A549 (cell line): ENCODE data around the gene SLC38A6. TPM values are rescaled to one million over a fixed set of nuclear protein-coding genes. Genes with fewer than 3 reads are reported as not detected.

Experiments
- ATAC-seq, 2 experiments: fragments of 200-7000 bp in 1 of 2; fragments of >200 bp in 1 of 2; cut with Nextera tagmentation in 1 of 2; cut with Tn5 transposase in 1 of 2; 3 replicates each; pipeline versions ENCODE4 v1.8.0 to v1.9.1; 2018 to 2020; ENCODE audit warnings: mild to moderate bottlenecking in 1 of 2, moderate library complexity in 1 of 2
- CTCF ChIA-PET: fragments of 300-600 bp; sonication (Branson Sonifier 250); formaldehyde crosslinking; extraction: SDS; loops from one replicate; lab custom pipeline; 2021; ENCODE audit warnings: antibody characterized with exemption, inconsistent platforms; lab: Yijun Ruan, JAX
- POLR2A ChIA-PET: fragments of 350-600 bp; formaldehyde crosslinking; extraction: SDS; loops from one replicate; lab custom pipeline; 2021; ENCODE audit warnings: antibody characterized with exemption, inconsistent platforms; lab: Yijun Ruan, JAX
- DNase-seq, 2 experiments: peaks; one replicate each; pipeline versions ENCODE4 v3.0.0 to v3.0.0-alpha.2; 2011 to 2016; ENCODE audit warnings: low read depth in 1 of 2, low spot score in 1 of 2
- FAIRE-seq: peaks from 2 replicates; lab custom pipeline; 2011; peaks lifted over from hg19 to GRCh38; lab: Jason Lieb, UNC
- H3K27ac ChIP-seq, 2 experiments: fragments of >200 bp; sonication (Bioruptor Twin); formaldehyde crosslinking; 3 replicates each; pipeline ENCODE4 v1.5.1; 2016 to 2017
- H3K4me1 ChIP-seq: fragments of >200 bp; sonication (Bioruptor Twin); formaldehyde crosslinking; 3 replicates; pipeline ENCODE4 v1.6.1; 2016
- H3K4me2 ChIP-seq: fragments of >200 bp; sonication (Bioruptor Twin); formaldehyde crosslinking; 3 replicates; pipeline ENCODE4 v1.6.1; 2016
- H3K4me3 ChIP-seq: fragments of >200 bp; sonication (Bioruptor Twin); formaldehyde crosslinking; 3 replicates; pipeline ENCODE4 v1.5.1; 2016
- H3K9me3 ChIP-seq: fragments of >200 bp; sonication (Bioruptor Twin); formaldehyde crosslinking; 3 replicates; pipeline ENCODE4 v1.6.1; 2016
- CBX2 ChIP-seq: fragments of 200-600 bp; sonication (generic); IDR thresholded peaks from 2 replicates; pipeline ENCODE4 v1.6.1; 2016; ENCODE audit warnings: low read depth, mild to moderate bottlenecking, borderline replicate concordance
- CHD4 ChIP-seq: fragments of 200-600 bp; sonication (generic); IDR thresholded peaks from 2 replicates; pipeline ENCODE4 v1.6.1; 2016; ENCODE audit warnings: antibody characterized with exemption, mild to moderate bottlenecking, borderline replicate concordance
- EP300 ChIP-seq, 2 experiments: fragments of >200 bp; sonication (Bioruptor Twin); formaldehyde crosslinking; IDR thresholded peaks; 2 replicates in 1 of 2; 3 replicates in 1 of 2; pipeline ENCODE4 v1.6.1; 2016 to 2017
- ESRRA ChIP-seq: fragments of 150-350 bp; IDR thresholded peaks from 2 replicates; pipeline ENCODE4 v1.6.1; 2014; ENCODE audit warnings: mild to moderate bottlenecking, low read length, borderline replicate concordance
- FOXS1 ChIP-seq: fragments of 250-450 bp; sonication (Bioruptor Pico); IDR thresholded peaks from 2 replicates; pipeline ENCODE4 v1.5.0; 2020; ENCODE audit warnings: mild to moderate bottlenecking, moderate library complexity
- HOXB5 ChIP-seq: fragments of 250-450 bp; sonication (Bioruptor Pico); IDR thresholded peaks from 2 replicates; pipeline ENCODE4 v1.5.0; 2020; ENCODE audit warnings: mild to moderate bottlenecking, moderate library complexity
- JUN ChIP-seq, 2 experiments: fragments of >200 bp; sonication (Bioruptor Twin); formaldehyde crosslinking; IDR thresholded peaks; 2 replicates in 1 of 2; 3 replicates in 1 of 2; pipeline ENCODE4 v1.6.1; 2016 to 2017
- MYC ChIP-seq: IDR thresholded peaks from 2 replicates; pipeline ENCODE4 v1.6.1; 2012; ENCODE audit warnings: mild to moderate bottlenecking, inconsistent platforms, low read length, improper control_type of control experiment, borderline replicate concordance
- NR3C1 ChIP-seq: fragments of >200 bp; sonication (Bioruptor Twin); formaldehyde crosslinking; IDR thresholded peaks from 3 replicates; pipeline ENCODE4 v1.6.1; 2017
- RAD21 ChIP-seq, 2 experiments: fragments of >200 bp in 1 of 2; sonication (Bioruptor Twin) in 1 of 2; formaldehyde crosslinking in 1 of 2; IDR thresholded peaks in 1 of 2; conservative IDR thresholded peaks in 1 of 2; 2 replicates in 1 of 2; 3 replicates in 1 of 2; pipeline ENCODE4 v1.6.1; 2012 to 2018; ENCODE audit warnings: inconsistent platforms in 1 of 2
- SMC3 ChIP-seq: fragments of >200 bp; sonication (Bioruptor Twin); formaldehyde crosslinking; IDR thresholded peaks from 3 replicates; pipeline ENCODE4 v1.6.1; 2018; ENCODE audit warnings: inconsistent platforms
- TFCP2L1 ChIP-seq: fragments of 250-450 bp; sonication (Bioruptor Pico); IDR thresholded peaks from 2 replicates; pipeline ENCODE4 v1.5.0; 2021; ENCODE audit warnings: mild to moderate bottlenecking
- WGBS: methylation state at CpG from one replicate; pipeline ENCODE4 v1.1.6; 2017; ENCODE audit errors: missing lambda C conversion rate; 5-methylcytosine and 5-hydroxymethylcytosine counted together
- polyA plus RNA-seq, 4 experiments: library from polyadenylated mRNA; depleted of rRNA in 3 of 4; stranded (reverse); fragments of >200 nt; fragmentation: RNase III in 1 of 4; extraction: RNeasy Plus Mini Kit Qiagen cat#74134 plus additional on column Dnase treatment in 1 of 4; gene quantifications; 2 replicates in 3 of 4; 3 replicates in 1 of 4; pipeline ENCODE4 v1.2.3, GENCODE V29; 2011 to 2017
- TF ChIP-seq, protein P1 (sequence below): fragments of >200 bp; sonication (Bioruptor Twin); formaldehyde crosslinking; IDR thresholded peaks from 3 replicates; pipeline ENCODE4 v1.5.1; 2016
- TF ChIP-seq, protein P2 (sequence below): fragments of 200-600 bp; sonication (generic); IDR thresholded peaks from 2 replicates; pipeline ENCODE4 v1.6.1; 2016; ENCODE audit warnings: antibody characterized with exemption, mild to moderate bottlenecking, moderate library complexity
- TF ChIP-seq, protein P3 (sequence below): fragments of >200 bp; sonication (Bioruptor Twin); formaldehyde crosslinking; IDR thresholded peaks from 3 replicates; pipeline ENCODE4 v1.6.1; 2016
- TF ChIP-seq, protein P4 (sequence below): fragments of 450-650 bp; IDR thresholded peaks from 2 replicates; pipeline ENCODE4 v1.6.1; 2014; ENCODE audit warnings: antibody characterized with exemption
- TF ChIP-seq, protein P5 (sequence below): fragments of 150-350 bp; IDR thresholded peaks from 2 replicates; pipeline ENCODE4 v1.6.1; 2014; ENCODE audit warnings: low read depth, mild to moderate bottlenecking, low read length

SLC38A6 gene
- polyA plus RNA-seq, 2 of the 4 experiments (the other 2 are of a cell fraction), result 33.3 to 37.8 TPM

DNA sequence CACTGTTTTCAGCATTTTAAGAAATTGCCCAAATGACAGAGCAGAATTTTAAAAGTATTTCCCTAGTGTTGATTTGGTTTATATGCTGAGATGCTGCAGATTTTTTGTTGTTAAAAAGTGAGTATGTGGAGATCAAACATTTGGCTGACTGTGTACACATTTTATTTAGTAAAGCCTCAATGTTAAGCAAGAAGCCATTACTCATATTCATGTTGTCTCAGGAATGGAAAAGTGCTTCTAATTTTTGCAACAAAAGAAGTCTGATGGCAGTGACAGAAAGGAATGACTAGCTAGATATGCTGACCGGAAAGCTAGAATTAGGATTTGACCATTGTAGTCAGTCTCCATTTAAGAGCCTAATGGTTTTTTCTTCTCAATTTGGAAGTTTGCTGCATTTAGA lies 22.5 kb downstream of the SLC38A6 start:
- ChIA-PET POLR2A (no interaction called here), CTCF (interaction anchor here (1.0 kb wide), 1 partner anchor 19 kb away, joined by 3 read pairs; no protein-coding TSS in a partner anchor)
- 0 out of 3 replicates have a peak, but pooled peaks cover 6% of the 10 kb centered on the region for H3K4me1 ChIP-seq
- no peak overlapping the region for H3K27ac ChIP-seq
- DNase-seq (no peak), FAIRE-seq (no peak), ATAC-seq (no peak)
- no peak overlapping the region for H3K4me3 ChIP-seq
- H3K9me3 ChIP-seq, result no peaks in the 10 kb centered on the region
- TF ChIP-seq, protein P1, sequence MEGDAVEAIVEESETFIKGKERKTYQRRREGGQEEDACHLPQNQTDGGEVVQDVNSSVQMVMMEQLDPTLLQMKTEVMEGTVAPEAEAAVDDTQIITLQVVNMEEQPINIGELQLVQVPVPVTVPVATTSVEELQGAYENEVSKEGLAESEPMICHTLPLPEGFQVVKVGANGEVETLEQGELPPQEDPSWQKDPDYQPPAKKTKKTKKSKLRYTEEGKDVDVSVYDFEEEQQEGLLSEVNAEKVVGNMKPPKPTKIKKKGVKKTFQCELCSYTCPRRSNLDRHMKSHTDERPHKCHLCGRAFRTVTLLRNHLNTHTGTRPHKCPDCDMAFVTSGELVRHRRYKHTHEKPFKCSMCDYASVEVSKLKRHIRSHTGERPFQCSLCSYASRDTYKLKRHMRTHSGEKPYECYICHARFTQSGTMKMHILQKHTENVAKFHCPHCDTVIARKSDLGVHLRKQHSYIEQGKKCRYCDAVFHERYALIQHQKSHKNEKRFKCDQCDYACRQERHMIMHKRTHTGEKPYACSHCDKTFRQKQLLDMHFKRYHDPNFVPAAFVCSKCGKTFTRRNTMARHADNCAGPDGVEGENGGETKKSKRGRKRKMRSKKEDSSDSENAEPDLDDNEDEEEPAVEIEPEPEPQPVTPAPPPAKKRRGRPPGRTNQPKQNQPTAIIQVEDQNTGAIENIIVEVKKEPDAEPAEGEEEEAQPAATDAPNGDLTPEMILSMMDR, result no peak
- no peak for TF ChIP-seq JUN (IDR thresholded peaks at IDR 0.05)
- no peak for TF ChIP-seq EP300 (IDR thresholded peaks at IDR 0.05)
- TF ChIP-seq CBX2, result no peak
- TF ChIP-seq TFCP2L1, result no peak
- 93% methylated on average over 1 of the region's 1 CpG for WGBS
- H3K4me2 ChIP-seq, result no peak overlapping the region

DNA sequence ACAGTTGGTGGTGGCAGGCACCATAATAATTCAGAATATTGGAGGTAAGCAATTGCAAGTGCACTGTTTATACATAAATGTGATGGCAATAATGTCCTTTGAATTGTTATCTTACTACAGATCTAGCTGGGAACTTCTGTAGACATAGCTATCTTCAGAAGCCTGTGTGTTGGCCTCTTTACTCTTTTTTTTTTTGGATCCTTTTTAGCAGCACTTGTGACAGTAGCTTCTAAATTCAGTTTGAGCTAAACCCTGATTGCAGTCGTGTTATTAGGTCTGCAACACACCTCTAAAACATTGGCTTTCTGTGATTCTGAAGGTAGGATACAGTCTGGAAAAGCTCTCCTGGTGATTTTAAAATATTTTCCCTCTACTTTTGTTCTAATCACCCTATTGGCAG lies 38.5 kb downstream of the SLC38A6 start:
- Histone ChIP-seq H3K27ac (no peak overlapping the region), H3K4me2 (no peak overlapping the region)
- 59% methylated on average over 1 of the region's 1 CpG for WGBS
- TF ChIP-seq NR3C1, result no peak
- TF ChIP-seq ESRRA, result no peak
- TF ChIP-seq, all 56 proteins: peak for 0
- CTCF ChIA-PET, result interaction anchor here (1.1 kb wide), 1 partner anchor 233 kb away, joined by 3 read pairs; no protein-coding TSS in a partner anchor
- Histone ChIP-seq H3K4me1 (no peaks in the 10 kb centered on the region), H3K4me3 (no peak overlapping the region), H3K9me3 (no peaks in the 10 kb centered on the region)
- ATAC-seq (no peak), FAIRE-seq (no peak), DNase-seq (no peak)
- POLR2A ChIA-PET, result no interaction called here

DNA sequence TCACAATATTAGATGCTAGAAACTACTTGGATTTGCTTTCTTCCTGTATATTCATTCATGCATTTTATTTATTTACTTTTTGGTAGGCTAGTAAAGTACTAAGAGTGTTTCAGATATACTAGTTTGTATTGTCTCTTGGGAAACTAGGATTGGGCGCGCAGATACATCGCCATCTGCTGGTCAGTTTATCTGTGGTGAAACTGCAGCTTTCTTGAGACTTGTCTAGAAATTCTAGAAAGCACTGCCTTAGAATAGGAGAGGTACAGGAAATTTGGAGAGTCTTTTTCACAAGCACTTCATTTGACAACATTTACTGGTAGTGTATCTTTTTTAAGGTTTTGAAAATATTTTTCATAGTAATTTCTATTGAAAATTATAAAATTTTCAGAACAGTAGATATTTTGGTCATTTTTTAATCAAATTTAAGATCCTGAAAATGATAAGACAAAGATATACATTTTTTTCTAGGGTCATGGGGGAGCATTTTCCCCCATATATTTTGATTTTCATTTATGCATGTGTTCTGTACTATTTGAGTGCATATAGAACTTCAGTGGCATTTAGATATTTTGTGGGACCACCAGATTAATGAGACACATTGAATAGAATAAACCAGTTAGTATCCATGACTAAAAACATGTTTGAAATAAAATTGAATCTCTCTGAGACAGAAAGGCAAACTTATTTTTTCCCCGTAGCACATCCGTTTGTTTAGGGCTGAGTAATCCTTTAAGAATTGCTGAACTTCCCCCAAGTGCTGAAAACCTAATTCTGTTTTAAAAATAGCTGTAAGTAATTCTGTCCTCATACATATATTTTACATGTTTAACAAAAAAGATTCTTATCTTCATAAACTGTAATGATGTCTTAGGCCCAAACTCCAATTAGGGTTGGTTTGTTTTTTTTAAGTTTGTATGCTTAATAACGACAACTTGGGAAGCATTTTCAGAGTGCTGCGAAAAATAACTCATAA lies 44.5 kb downstream of the SLC38A6 start:
- Histone ChIP-seq H3K9me3 (no peaks in the 10 kb centered on the region), H3K4me1 (peaks cover 20% of the 10 kb centered on the region), H3K4me2 (peak overlapping the region; percentile 61), H3K27ac (peak overlapping the region; percentile 18 to 48; a peak in 3 of 6 replicates), H3K4me3 (no peak overlapping the region)
- CTCF ChIA-PET, result interaction anchor here (0.5 to 3.5 kb wide), 17 partner anchors 9 to 417 kb away, joined by 3 to 12 read pairs (median 3); partner anchors contain the start of genes SLC38A6 and TRMT5
- POLR2A ChIA-PET, result interaction anchor here (0.6 kb wide), 1 partner anchor 751 kb away, joined by 3 read pairs; no protein-coding TSS in a partner anchor
- FAIRE-seq (peak; percentile 81), DNase-seq (peak; percentile 31 to 76), ATAC-seq (peak; percentile 81 to 91)
- WGBS, result 28% methylated on average over 7 of the region's 7 CpGs
- TF ChIP-seq RAD21 (conservative IDR thresholded peaks at IDR 0.05 in 1 of 2, IDR thresholded peaks at IDR 0.05 in 1 of 2), result peak; percentile 85 to 87
- TF ChIP-seq MYC, result no peak
- TF ChIP-seq EP300 (IDR thresholded peaks at IDR 0.05), result no peak
- TF ChIP-seq HOXB5 (CRISPR knock-in tag), result no peak
- TF ChIP-seq, protein P1, result peak; percentile 92
- TF ChIP-seq, protein P2, sequence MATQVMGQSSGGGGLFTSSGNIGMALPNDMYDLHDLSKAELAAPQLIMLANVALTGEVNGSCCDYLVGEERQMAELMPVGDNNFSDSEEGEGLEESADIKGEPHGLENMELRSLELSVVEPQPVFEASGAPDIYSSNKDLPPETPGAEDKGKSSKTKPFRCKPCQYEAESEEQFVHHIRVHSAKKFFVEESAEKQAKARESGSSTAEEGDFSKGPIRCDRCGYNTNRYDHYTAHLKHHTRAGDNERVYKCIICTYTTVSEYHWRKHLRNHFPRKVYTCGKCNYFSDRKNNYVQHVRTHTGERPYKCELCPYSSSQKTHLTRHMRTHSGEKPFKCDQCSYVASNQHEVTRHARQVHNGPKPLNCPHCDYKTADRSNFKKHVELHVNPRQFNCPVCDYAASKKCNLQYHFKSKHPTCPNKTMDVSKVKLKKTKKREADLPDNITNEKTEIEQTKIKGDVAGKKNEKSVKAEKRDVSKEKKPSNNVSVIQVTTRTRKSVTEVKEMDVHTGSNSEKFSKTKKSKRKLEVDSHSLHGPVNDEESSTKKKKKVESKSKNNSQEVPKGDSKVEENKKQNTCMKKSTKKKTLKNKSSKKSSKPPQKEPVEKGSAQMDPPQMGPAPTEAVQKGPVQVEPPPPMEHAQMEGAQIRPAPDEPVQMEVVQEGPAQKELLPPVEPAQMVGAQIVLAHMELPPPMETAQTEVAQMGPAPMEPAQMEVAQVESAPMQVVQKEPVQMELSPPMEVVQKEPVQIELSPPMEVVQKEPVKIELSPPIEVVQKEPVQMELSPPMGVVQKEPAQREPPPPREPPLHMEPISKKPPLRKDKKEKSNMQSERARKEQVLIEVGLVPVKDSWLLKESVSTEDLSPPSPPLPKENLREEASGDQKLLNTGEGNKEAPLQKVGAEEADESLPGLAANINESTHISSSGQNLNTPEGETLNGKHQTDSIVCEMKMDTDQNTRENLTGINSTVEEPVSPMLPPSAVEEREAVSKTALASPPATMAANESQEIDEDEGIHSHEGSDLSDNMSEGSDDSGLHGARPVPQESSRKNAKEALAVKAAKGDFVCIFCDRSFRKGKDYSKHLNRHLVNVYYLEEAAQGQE, result no peak
- TF ChIP-seq ESRRA, result no peak
- peak; percentile 89 for TF ChIP-seq SMC3
- no peak for TF ChIP-seq TFCP2L1
- no peak for TF ChIP-seq CBX2
- TF ChIP-seq CHD4, result no peak
- TF ChIP-seq, protein P3, sequence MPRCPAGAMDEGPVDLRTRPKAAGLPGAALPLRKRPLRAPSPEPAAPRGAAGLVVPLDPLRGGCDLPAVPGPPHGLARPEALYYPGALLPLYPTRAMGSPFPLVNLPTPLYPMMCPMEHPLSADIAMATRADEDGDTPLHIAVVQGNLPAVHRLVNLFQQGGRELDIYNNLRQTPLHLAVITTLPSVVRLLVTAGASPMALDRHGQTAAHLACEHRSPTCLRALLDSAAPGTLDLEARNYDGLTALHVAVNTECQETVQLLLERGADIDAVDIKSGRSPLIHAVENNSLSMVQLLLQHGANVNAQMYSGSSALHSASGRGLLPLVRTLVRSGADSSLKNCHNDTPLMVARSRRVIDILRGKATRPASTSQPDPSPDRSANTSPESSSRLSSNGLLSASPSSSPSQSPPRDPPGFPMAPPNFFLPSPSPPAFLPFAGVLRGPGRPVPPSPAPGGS, result no peak
- TF ChIP-seq FOXS1, result 0 out of 2 replicates have a peak, but pooled peaks have one; percentile 29
- TF ChIP-seq, protein P4, sequence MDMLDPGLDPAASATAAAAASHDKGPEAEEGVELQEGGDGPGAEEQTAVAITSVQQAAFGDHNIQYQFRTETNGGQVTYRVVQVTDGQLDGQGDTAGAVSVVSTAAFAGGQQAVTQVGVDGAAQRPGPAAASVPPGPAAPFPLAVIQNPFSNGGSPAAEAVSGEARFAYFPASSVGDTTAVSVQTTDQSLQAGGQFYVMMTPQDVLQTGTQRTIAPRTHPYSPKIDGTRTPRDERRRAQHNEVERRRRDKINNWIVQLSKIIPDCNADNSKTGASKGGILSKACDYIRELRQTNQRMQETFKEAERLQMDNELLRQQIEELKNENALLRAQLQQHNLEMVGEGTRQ, result no peak
- TF ChIP-seq, protein P5, sequence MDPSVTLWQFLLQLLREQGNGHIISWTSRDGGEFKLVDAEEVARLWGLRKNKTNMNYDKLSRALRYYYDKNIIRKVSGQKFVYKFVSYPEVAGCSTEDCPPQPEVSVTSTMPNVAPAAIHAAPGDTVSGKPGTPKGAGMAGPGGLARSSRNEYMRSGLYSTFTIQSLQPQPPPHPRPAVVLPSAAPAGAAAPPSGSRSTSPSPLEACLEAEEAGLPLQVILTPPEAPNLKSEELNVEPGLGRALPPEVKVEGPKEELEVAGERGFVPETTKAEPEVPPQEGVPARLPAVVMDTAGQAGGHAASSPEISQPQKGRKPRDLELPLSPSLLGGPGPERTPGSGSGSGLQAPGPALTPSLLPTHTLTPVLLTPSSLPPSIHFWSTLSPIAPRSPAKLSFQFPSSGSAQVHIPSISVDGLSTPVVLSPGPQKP, result no peak
